Nephron progenitor cell (in vitro differentiated cells): Measurements from ENCODE around the gene GRM1.

ENCODE experiments used
- DNase-seq: peaks from one replicate; pipeline ENCODE4 v3.0.0; 2021
- H3K27ac Mint-ChIP-seq: 2 replicates; pipeline ENCODE4 v1.8.0; 2021; ENCODE audit warnings: mild to moderate bottlenecking, moderate library complexity, mixed read lengths
- H3K27me3 Mint-ChIP-seq: 2 replicates; pipeline ENCODE4 v1.8.0; 2021; ENCODE audit warnings: mild to moderate bottlenecking, low read depth, mixed read lengths; ENCODE audit not compliant: poor library complexity
- H3K36me3 Mint-ChIP-seq: 2 replicates; pipeline ENCODE4 v1.8.0; 2021; ENCODE audit warnings: low read depth, mixed read lengths
- H3K4me1 Mint-ChIP-seq: 2 replicates; pipeline ENCODE4 v1.8.0; 2021; ENCODE audit warnings: mixed read lengths
- H3K4me3 Mint-ChIP-seq: 2 replicates; pipeline ENCODE4 v1.8.0; 2021; ENCODE audit warnings: mild to moderate bottlenecking, moderate library complexity, mixed read lengths
- H3K9me3 Mint-ChIP-seq: 2 replicates; pipeline ENCODE4 v1.8.0; 2021; ENCODE audit warnings: mild to moderate bottlenecking, moderate library complexity, mixed read lengths
- TF ChIP-seq, protein P1 (sequence below): fragments of 200-600 bp; sonication (generic); IDR thresholded peaks from 2 replicates; pipeline ENCODE4 v1.5.0; 2021; ENCODE audit warnings: antibody characterized with exemption

The GRM1 gene

DNA sequence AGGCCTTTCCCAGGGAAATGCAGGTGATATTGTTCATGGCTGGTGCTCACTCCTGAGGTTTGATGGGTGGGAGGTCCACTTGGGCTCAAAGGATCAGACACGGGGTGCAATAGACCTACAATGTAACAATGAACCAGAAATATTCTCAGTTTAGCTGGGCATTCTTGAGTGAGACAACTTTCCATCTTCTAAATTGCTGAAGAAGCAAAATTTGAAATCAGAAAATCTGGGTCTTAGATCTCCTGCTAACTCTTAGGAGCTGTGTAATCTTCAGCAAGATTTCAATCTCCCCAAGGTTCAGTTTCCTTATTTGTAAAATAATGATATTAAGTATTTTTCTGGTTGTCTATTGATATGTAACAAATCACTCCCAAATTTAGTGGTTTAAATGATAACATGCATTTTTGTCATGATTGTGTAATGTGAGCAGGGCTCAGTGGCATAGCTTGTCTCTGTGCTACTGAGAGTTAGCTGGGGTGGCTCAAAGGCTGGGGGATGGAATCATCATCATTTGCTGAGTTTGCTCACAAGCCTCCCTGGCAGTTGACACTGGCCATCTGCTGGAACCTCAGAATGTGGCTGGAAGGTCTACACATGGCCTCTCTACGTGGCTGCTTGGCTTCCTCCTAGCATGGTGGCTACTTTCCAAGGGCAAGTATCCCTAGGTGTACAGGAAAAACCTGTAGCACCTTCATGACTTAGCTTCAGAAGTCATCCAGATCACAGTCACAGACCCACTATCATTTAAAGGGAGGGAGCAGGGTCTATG lies 98.8 kb downstream of the GRM1 start:
- no peak for DNase-seq
- TF ChIP-seq, protein P1, sequence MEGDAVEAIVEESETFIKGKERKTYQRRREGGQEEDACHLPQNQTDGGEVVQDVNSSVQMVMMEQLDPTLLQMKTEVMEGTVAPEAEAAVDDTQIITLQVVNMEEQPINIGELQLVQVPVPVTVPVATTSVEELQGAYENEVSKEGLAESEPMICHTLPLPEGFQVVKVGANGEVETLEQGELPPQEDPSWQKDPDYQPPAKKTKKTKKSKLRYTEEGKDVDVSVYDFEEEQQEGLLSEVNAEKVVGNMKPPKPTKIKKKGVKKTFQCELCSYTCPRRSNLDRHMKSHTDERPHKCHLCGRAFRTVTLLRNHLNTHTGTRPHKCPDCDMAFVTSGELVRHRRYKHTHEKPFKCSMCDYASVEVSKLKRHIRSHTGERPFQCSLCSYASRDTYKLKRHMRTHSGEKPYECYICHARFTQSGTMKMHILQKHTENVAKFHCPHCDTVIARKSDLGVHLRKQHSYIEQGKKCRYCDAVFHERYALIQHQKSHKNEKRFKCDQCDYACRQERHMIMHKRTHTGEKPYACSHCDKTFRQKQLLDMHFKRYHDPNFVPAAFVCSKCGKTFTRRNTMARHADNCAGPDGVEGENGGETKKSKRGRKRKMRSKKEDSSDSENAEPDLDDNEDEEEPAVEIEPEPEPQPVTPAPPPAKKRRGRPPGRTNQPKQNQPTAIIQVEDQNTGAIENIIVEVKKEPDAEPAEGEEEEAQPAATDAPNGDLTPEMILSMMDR: no peak
- Mint-ChIP-seq H3K27ac (no peak overlapping the region), H3K4me3 (no peak overlapping the region), H3K27me3 (peaks cover 8% of the 10 kb centered on the region), H3K36me3 (no peaks in the 10 kb centered on the region), H3K4me1 (no peaks in the 10 kb centered on the region), H3K9me3 (no peaks in the 10 kb centered on the region)

DNA sequence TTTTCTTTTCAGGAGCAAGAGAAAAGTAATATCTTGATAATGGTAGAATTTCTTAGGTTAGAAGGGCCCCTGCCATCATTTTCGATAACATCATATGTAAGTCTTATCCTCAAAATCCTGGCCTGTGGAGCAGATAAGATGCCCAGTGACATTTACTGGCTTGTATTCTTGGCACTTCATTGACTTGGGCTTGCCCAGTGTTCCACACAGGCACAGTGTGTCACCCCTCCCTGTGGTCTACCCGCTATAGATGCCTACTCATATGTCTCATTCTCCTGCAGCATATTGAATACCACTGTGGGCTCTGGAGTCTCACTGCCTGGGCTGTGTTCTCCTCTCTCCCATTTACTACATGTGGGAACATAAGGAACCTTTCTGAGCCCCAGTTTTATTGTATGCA lies 105.0 kb downstream of the GRM1 start:
- H3K27me3 Mint-ChIP-seq: no peaks in the 10 kb centered on the region
- DNase-seq: no peak
- no peaks in the 10 kb centered on the region for H3K9me3 Mint-ChIP-seq
- no peaks in the 10 kb centered on the region for H3K36me3 Mint-ChIP-seq
- H3K4me3 Mint-ChIP-seq: no peak overlapping the region
- H3K27ac Mint-ChIP-seq: no peak overlapping the region
- TF ChIP-seq, protein P1: no peak
- H3K4me1 Mint-ChIP-seq: no peaks in the 10 kb centered on the region

DNA sequence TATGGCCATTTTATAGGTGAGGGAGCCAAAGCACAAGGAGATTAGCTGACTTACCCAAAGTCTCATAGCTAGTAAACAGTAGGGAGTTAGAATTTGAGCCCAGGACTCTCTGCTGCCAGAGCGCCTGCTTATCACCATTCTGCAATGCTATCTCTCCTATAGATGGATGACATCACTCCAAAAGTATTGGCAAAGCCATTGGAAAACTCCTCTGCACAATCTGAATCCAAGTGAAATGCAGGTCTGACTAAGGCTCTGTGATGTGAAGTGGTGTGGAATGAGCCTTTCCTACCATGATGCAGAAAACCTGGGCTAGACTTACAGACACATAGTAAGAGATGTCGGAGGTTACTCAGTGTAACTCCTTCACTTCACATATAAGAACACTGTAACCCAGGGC lies 106.3 kb downstream of the GRM1 start:
- H3K36me3 Mint-ChIP-seq: no peaks in the 10 kb centered on the region
- no peaks in the 10 kb centered on the region for H3K4me1 Mint-ChIP-seq
- H3K4me3 Mint-ChIP-seq: no peak overlapping the region
- no peaks in the 10 kb centered on the region for H3K27me3 Mint-ChIP-seq
- TF ChIP-seq, protein P1: no peak
- DNase-seq: no peak
- H3K27ac Mint-ChIP-seq: no peak overlapping the region
- H3K9me3 Mint-ChIP-seq: no peaks in the 10 kb centered on the region

DNA sequence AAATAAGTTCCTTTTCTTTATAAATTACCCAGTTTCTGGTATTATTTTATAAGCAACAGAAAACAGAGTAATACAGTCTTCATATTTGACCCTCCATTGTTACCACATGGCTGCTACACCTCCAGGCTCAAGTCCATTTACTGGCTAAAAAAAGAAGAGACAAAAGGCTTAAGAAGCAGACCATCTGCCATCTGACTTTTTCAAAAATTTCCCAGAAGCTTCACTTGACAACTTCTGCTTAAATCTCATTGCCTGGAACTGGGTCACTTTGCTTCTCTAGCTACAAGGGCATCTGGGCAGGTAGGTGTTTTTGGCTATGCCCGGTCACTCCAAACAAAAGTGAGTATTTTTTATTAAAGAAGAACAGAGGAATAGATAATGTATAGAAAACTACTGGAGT lies 118.0 kb downstream of the GRM1 start:
- Mint-ChIP-seq H3K27me3 (no peaks in the 10 kb centered on the region), H3K9me3 (no peaks in the 10 kb centered on the region), H3K27ac (no peak overlapping the region), H3K36me3 (no peaks in the 10 kb centered on the region), H3K4me1 (no peaks in the 10 kb centered on the region), H3K4me3 (no peak overlapping the region)
- DNase-seq: no peak
- TF ChIP-seq, protein P1: no peak

DNA sequence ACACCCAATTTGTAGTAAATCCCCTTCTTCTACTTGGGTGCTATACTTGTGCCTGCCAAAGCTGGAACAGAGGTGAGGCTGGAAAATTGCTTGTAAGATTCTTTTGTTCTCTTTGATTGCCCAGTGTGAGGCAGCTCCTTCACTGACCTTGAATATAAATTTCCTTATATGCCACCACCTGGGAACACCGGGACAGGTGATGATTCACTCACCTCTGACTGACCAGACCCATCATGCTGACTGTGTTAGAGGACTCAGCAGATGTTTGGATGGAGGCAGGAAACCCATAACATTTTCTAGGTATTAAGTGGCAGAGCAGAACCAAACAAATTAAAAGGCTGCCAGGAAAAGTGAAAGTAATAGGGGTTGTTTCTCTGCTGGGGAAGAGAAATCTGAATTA lies 120.9 kb downstream of the GRM1 start:
- H3K27ac Mint-ChIP-seq: no peak overlapping the region
- no peaks in the 10 kb centered on the region for H3K36me3 Mint-ChIP-seq
- TF ChIP-seq, protein P1: no peak
- DNase-seq: no peak
- H3K9me3 Mint-ChIP-seq: no peaks in the 10 kb centered on the region
- no peaks in the 10 kb centered on the region for H3K4me1 Mint-ChIP-seq
- H3K27me3 Mint-ChIP-seq: no peaks in the 10 kb centered on the region
- no peak overlapping the region for H3K4me3 Mint-ChIP-seq

DNA sequence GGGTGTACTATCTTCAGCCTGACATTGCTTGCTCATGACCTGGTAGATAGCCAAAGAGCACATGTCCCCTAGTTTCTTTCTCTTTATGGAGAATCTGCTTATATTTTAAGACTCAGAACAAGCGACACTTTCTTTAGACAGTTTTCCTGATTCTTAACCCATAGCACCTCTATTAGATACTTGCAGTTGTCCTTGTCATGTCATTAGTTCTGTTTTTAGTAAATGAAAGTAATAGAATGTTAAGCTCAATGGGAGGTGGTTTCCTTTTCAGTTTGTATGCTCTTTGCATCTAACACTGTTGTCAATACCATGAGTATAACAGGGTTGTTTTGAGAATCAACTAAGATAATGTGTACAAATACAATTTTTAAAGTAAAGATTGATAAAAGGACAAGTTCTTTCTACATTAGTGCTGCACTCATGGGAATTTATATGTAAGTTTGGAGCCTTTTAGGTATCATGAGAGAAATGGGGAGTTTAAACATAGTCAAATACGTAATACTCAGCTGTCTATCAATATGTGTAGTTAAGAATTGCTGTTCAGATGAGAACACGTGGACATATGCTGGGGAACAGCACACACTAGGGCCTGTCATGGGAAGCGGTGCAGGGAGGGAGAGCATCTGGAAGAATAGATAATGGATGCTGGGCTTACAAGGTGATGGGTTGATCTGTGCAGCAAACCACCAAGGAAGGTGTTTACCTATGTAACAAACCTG lies 124.3 kb downstream of the GRM1 start:
- Mint-ChIP-seq H3K4me1 (no peaks in the 10 kb centered on the region), H3K36me3 (no peaks in the 10 kb centered on the region), H3K27me3 (no peaks in the 10 kb centered on the region), H3K4me3 (no peak overlapping the region), H3K9me3 (no peaks in the 10 kb centered on the region), H3K27ac (no peak overlapping the region)
- TF ChIP-seq, protein P1: no peak
- DNase-seq: no peak
